Measurements from ENCODE around the gene HPS1. TPM values are rescaled to one million over a fixed set of nuclear protein-coding genes. Genes with fewer than 3 reads are reported as not detected.

Gene HPS1
- total RNA-seq, 1 donor from 2014 or later, result 104 TPM

- DNase-seq, result no peak
- ATAC-seq (ENCODE audit: low read depth), result no peak
- ChIA-PET CTCF (no interaction called here), POLR2A (interaction anchor here (0.7 kb wide), 1 partner anchor 14 kb away, joined by 10 read pairs; no protein-coding TSS in a partner anchor)
- no peaks in the 10 kb centered on the region for H3K9me3 Mint-ChIP-seq
- peaks cover 6% of the 10 kb centered on the region for H3K4me1 Mint-ChIP-seq
- no peak overlapping the region for H3K27ac Mint-ChIP-seq
- no peak overlapping the region for H3K4me3 Mint-ChIP-seq
- H3K36me3 Mint-ChIP-seq (ENCODE audit: low read depth), result peaks cover 76% of the 10 kb centered on the region
- TF ChIP-seq, protein P1, sequence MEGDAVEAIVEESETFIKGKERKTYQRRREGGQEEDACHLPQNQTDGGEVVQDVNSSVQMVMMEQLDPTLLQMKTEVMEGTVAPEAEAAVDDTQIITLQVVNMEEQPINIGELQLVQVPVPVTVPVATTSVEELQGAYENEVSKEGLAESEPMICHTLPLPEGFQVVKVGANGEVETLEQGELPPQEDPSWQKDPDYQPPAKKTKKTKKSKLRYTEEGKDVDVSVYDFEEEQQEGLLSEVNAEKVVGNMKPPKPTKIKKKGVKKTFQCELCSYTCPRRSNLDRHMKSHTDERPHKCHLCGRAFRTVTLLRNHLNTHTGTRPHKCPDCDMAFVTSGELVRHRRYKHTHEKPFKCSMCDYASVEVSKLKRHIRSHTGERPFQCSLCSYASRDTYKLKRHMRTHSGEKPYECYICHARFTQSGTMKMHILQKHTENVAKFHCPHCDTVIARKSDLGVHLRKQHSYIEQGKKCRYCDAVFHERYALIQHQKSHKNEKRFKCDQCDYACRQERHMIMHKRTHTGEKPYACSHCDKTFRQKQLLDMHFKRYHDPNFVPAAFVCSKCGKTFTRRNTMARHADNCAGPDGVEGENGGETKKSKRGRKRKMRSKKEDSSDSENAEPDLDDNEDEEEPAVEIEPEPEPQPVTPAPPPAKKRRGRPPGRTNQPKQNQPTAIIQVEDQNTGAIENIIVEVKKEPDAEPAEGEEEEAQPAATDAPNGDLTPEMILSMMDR (IDR thresholded peaks at IDR 0.05), result no peak
- no peaks in the 10 kb centered on the region for H3K27me3 Mint-ChIP-seq
- intact Hi-C loops (cut with micrococcal nuclease), result no loop called here
These were observed 23.0 kb downstream of the HPS1 start for GRCh38 chr10:98423691-98424120.

DNA sequence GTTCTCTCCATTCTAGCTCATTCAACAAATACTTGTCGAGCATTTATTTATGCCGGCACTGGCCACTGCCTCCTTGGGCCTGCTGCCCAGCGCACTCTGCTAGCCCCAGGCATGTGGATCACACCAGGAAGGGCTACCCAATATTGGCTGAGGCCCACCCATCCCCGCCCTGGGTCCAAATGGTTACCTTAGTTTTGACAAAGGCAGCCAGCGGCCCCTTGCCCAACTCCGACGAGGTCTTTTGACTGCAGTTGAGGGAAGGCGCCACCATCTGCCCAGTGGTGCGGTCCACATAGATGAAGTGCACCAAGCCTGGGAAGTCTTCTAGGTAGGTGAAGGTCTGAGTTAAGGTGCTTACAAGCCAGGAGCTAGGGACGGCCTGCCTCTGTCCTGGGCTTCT is 24.6 kb downstream of the HPS1 start:
- H3K4me1 Mint-ChIP-seq, result peaks cover 6% of the 10 kb centered on the region
- DNase-seq (no peak), ATAC-seq (ENCODE audit: low read depth) (no peak)
- H3K9me3 Mint-ChIP-seq, result no peaks in the 10 kb centered on the region
- no peaks in the 10 kb centered on the region for H3K27me3 Mint-ChIP-seq
- intact Hi-C loops (cut with micrococcal nuclease), result no loop called here
- no peak overlapping the region for H3K4me3 Mint-ChIP-seq
- POLR2A ChIA-PET, result no interaction called here
- H3K36me3 Mint-ChIP-seq (ENCODE audit: low read depth), result peaks cover 78% of the 10 kb centered on the region
- H3K27ac Mint-ChIP-seq, result no peak overlapping the region
- TF ChIP-seq, protein P1 (IDR thresholded peaks at IDR 0.05), result no peak
- CTCF ChIA-PET, result no interaction called here

DNA sequence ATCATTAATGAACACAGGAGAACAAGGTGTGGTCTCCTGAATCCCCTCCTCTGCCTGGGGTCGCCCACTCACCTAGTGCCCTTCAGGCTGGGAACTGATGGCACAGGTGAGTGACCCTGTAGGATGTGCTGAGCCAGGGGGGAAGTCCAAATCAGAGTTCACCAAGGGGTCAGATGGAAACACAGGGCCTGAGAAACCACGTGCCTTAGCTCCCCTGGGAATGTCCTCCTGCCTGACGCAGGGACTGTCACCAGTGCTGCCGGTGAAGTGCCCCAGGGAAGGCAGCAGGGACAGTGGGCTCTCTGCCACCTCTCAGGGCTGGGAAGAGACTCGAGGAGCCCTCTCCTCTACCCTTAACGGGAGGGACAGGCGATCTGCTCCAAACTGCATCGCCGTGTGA is 25.9 kb downstream of the HPS1 start:
- Mint-ChIP-seq H3K27me3 (no peaks in the 10 kb centered on the region), H3K36me3 (ENCODE audit: low read depth) (peaks cover 86% of the 10 kb centered on the region), H3K4me1 (peaks cover 6% of the 10 kb centered on the region), H3K4me3 (no peak overlapping the region), H3K9me3 (no peaks in the 10 kb centered on the region), H3K27ac (no peak overlapping the region)
- intact Hi-C loops (cut with micrococcal nuclease), result no loop called here
- DNase-seq, result no peak
- no peak for ATAC-seq (ENCODE audit: low read depth)
- CTCF ChIA-PET, result no interaction called here
- POLR2A ChIA-PET, result no interaction called here
- TF ChIP-seq, protein P1 (IDR thresholded peaks at IDR 0.05), result no peak

- Mint-ChIP-seq H3K4me1 (peaks cover 18% of the 10 kb centered on the region), H3K4me3 (no peak overlapping the region), H3K36me3 (ENCODE audit: low read depth) (peaks cover 80% of the 10 kb centered on the region), H3K9me3 (no peaks in the 10 kb centered on the region), H3K27ac (no peak overlapping the region), H3K27me3 (no peaks in the 10 kb centered on the region)
- no peak for DNase-seq
- CTCF ChIA-PET, result no interaction called here
- POLR2A ChIA-PET, result no interaction called here
- ATAC-seq (ENCODE audit: low read depth), result no peak
- intact Hi-C loops (cut with micrococcal nuclease), result no loop called here
- TF ChIP-seq, protein P1 (IDR thresholded peaks at IDR 0.05), result no peak
These were observed 27.1 kb downstream of the HPS1 start for GRCh38 chr10:98419469-98420261.

GRCh38 chr10:98418665-98419468 is 27.9 kb downstream of the HPS1 start:
- ChIA-PET CTCF (no interaction called here), POLR2A (no interaction called here)
- H3K4me1 Mint-ChIP-seq, result peaks cover 25% of the 10 kb centered on the region
- TF ChIP-seq, protein P1 (IDR thresholded peaks at IDR 0.05), result no peak
- no peaks in the 10 kb centered on the region for H3K9me3 Mint-ChIP-seq
- H3K4me3 Mint-ChIP-seq, result no peak overlapping the region
- no peaks in the 10 kb centered on the region for H3K27me3 Mint-ChIP-seq
- intact Hi-C loops (cut with micrococcal nuclease), result no loop called here
- no peak overlapping the region for H3K27ac Mint-ChIP-seq
- H3K36me3 Mint-ChIP-seq (ENCODE audit: low read depth), result peaks cover 73% of the 10 kb centered on the region
- ATAC-seq (ENCODE audit: low read depth) (no peak), DNase-seq (no peak)
